ENCODE data around the gene DCUN1D4.

The DCUN1D4 gene

DNA sequence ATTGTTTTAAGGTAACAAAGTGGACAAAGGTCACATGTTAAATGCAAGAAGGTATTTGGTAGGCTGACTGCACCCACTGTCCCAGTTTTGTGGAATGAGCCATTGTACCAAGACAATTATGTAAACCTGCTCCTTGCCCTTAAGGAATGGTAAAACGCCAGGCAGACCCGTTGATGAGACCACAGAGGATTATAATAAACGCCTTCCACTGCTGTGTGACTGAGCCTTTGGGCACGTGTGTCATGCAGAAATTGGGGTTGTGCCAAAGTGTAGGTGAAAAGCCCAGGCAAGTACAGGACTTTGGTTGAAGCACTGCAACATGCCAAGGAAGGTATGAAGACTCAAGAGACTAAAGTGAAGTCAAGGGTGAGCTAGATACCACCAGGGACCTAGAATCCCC, 117.5 kb downstream of the DCUN1D4 start:
- DNase-seq, result no peak
- H3K27ac Mint-ChIP-seq, result peak overlapping the region in 1 of 2 donors; percentile 69
- peaks cover 0 to 7% of the 10 kb centered on the region in 2 donors for H3K9me3 Mint-ChIP-seq
- H3K27me3 Mint-ChIP-seq, result peaks cover 23% of the 10 kb centered on the region
- H3K4me1 Mint-ChIP-seq, result no peaks in the 10 kb centered on the region
- no peak for ATAC-seq
- no peak overlapping the region for H3K4me3 Mint-ChIP-seq

DNA sequence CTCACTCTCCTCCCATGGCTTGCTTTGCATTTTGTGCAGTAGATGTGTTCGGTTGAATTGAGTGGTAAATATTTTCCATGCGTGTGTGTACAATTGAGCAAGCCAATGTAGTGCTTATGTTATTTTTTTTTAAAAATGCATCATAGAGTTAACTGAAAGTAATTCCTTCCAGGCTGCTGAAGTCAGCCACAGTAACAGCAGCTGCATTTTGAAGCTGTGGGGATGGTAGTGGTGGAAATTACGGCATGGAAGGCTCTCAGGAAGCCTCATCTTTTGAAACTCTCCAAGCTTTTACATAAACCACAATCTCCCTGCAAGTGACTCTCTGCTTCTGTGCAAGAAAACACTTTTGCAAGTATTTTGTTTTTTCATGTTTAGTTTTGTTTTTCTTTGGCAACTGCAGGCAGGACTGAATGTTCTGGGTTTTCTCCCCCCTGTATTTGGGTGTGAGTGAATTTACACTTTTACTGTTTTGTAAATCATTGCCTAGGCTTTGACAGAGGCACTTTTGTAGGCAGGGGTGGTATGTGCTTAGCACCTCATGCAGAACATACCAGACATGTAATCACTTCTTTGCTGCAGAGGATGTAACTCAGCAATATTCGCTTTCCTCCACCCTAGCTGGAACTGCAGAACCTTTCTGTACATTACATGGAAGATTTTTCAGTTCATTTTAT, 121.0 kb downstream of the DCUN1D4 start:
- Mint-ChIP-seq H3K27me3 (peaks cover 23% of the 10 kb centered on the region), H3K9me3 (peaks cover 8 to 13% of the 10 kb centered on the region in 2 donors), H3K27ac (no peak overlapping the region), H3K4me3 (no peak overlapping the region), H3K4me1 (no peaks in the 10 kb centered on the region)
- ATAC-seq, result no peak
- no peak for DNase-seq

GRCh38 chr4:51965862-51966261, 122.9 kb downstream of the DCUN1D4 start:
- Mint-ChIP-seq H3K27me3 (peaks cover 30% of the 10 kb centered on the region), H3K4me3 (no peak overlapping the region), H3K27ac (no peak overlapping the region), H3K9me3 (peaks cover 13% of the 10 kb centered on the region in 2 donors), H3K4me1 (no peaks in the 10 kb centered on the region)
- DNase-seq, result no peak
- ATAC-seq, result no peak

Measured in stimulated activated naive CD8-positive, alpha-beta T cell treated with anti-CD3 and anti-CD28 coated beads, Interleukin-15, amount 100 ng/mL, for 72 hours (primary cell).